ENCODE measurements around the gene PEX11A. TPM values are rescaled to one million over a fixed set of nuclear protein-coding genes. Genes with fewer than 3 reads are reported as not detected.

PEX11A gene
- total RNA-seq, 1 experiment from 2014 or later, result 3.0 TPM

GRCh38 chr15:89654301-89654761, 36.2 kb downstream of the PEX11A start:
- Mint-ChIP-seq H3K36me3 (peaks cover 7% of the 10 kb centered on the region; the same call in 1 of the 2 replicates), H3K9me3 (no peaks in the 10 kb centered on the region), H3K4me1 (peaks cover 10% of the 10 kb centered on the region), H3K4me3 (peak overlapping the region; percentile 84), H3K27me3 (ENCODE audit: low read depth) (peaks cover 19% of the 10 kb centered on the region), H3K27ac (0 out of 2 replicates have a peak overlapping the region, but pooled peaks have one; percentile 33)
- DNase-seq (ENCODE audit: low spot score) (no peak), ATAC-seq (no peak)
- no peak for TF ChIP-seq ETV6 (CRISPR knock-in tag; IDR thresholded peaks at IDR 0.05)
- no peak for TF ChIP-seq CDX4 (CRISPR knock-in tag; IDR thresholded peaks at IDR 0.05; ENCODE audit: borderline replicate concordance)
- TF ChIP-seq IRF2 (CRISPR knock-in tag; IDR thresholded peaks at IDR 0.05; ENCODE audit: borderline replicate concordance, low read depth), result no peak
- POLR2A ChIA-PET, result no interaction called here
- CTCF ChIA-PET, result interaction anchor here (0.6 to 1.1 kb wide), 2 partner anchors 25 to 86 kb away, joined by 3 read pairs; no protein-coding TSS in a partner anchor

GRCh38 chr15:89653578-89653977, 37.0 kb downstream of the PEX11A start:
- Mint-ChIP-seq H3K27me3 (ENCODE audit: low read depth) (peaks cover 14% of the 10 kb centered on the region), H3K4me3 (no peak overlapping the region; the same call in 1 of the 2 replicates), H3K27ac (no peak overlapping the region), H3K9me3 (no peaks in the 10 kb centered on the region), H3K4me1 (peaks cover 10% of the 10 kb centered on the region), H3K36me3 (peaks cover 7% of the 10 kb centered on the region; the same call in 1 of the 2 replicates)
- ATAC-seq, result no peak
- no peak for DNase-seq (ENCODE audit: low spot score)
- ChIA-PET CTCF (interaction anchor here (1.1 kb wide), 1 partner anchor 86 kb away, joined by 3 read pairs; no protein-coding TSS in a partner anchor), POLR2A (no interaction called here)
- TF ChIP-seq AFF4 (CRISPR knock-in tag; IDR thresholded peaks at IDR 0.05; ENCODE audit: borderline replicate concordance) (no peak), ZSCAN18 (CRISPR knock-in tag; IDR thresholded peaks at IDR 0.05) (no peak), SOX15 (CRISPR knock-in tag; IDR thresholded peaks at IDR 0.05) (no peak), E2F5 (CRISPR knock-in tag; IDR thresholded peaks at IDR 0.05) (no peak), CREB1 (CRISPR knock-in tag; IDR thresholded peaks at IDR 0.05) (no peak), JAZF1 (CRISPR knock-in tag; IDR thresholded peaks at IDR 0.05) (no peak), ZNF512 (CRISPR knock-in tag; IDR thresholded peaks at IDR 0.05; ENCODE audit: borderline replicate concordance) (no peak), CBFB (CRISPR knock-in tag; IDR thresholded peaks at IDR 0.05; ENCODE audit: low read depth) (no peak), ELF4 (CRISPR knock-in tag; IDR thresholded peaks at IDR 0.05; ENCODE audit: low read depth) (no peak), MXD4 (CRISPR knock-in tag; IDR thresholded peaks at IDR 0.05; ENCODE audit: borderline replicate concordance) (no peak)

- Mint-ChIP-seq H3K27ac (no peak overlapping the region), H3K36me3 (peaks cover 7% of the 10 kb centered on the region; the same call in 1 of the 2 replicates), H3K9me3 (no peaks in the 10 kb centered on the region), H3K27me3 (ENCODE audit: low read depth) (peaks cover 10% of the 10 kb centered on the region), H3K4me3 (no peak overlapping the region), H3K4me1 (peaks cover 12% of the 10 kb centered on the region)
- no peak for DNase-seq (ENCODE audit: low spot score)
- ATAC-seq, result no peak
- ChIA-PET CTCF (interaction anchor here (1.6 kb wide), 1 partner anchor 20 kb away, joined by 7 read pairs; no protein-coding TSS in a partner anchor), POLR2A (no interaction called here)
- TF ChIP-seq ETV6 (CRISPR knock-in tag; IDR thresholded peaks at IDR 0.05), result no peak
- TF ChIP-seq USF1 (CRISPR knock-in tag; IDR thresholded peaks at IDR 0.05), result no peak
- no peak for TF ChIP-seq ESRRA (CRISPR knock-in tag; IDR thresholded peaks at IDR 0.05; ENCODE audit: borderline replicate concordance)
- TF ChIP-seq RELA (CRISPR knock-in tag; IDR thresholded peaks at IDR 0.05; ENCODE audit: borderline replicate concordance), result no peak
- no peak for TF ChIP-seq MYBL2 (CRISPR knock-in tag; IDR thresholded peaks at IDR 0.05)
- no peak for TF ChIP-seq ZNF219 (CRISPR knock-in tag; IDR thresholded peaks at IDR 0.05; ENCODE audit: borderline replicate concordance)
- TF ChIP-seq IRF2 (CRISPR knock-in tag; IDR thresholded peaks at IDR 0.05; ENCODE audit: borderline replicate concordance, low read depth), result no peak
- TF ChIP-seq ZNF423 (CRISPR knock-in tag; IDR thresholded peaks at IDR 0.05), result no peak
- no peak for TF ChIP-seq MXD4 (CRISPR knock-in tag; IDR thresholded peaks at IDR 0.05; ENCODE audit: borderline replicate concordance)
- TF ChIP-seq GABPB1 (CRISPR knock-in tag; IDR thresholded peaks at IDR 0.05), result no peak
- TF ChIP-seq TCF7 (CRISPR knock-in tag; IDR thresholded peaks at IDR 0.05; ENCODE audit: low read depth), result no peak
- no peak for TF ChIP-seq HMGA2 (CRISPR knock-in tag; IDR thresholded peaks at IDR 0.05)
Observed at GRCh38 chr15:89652666-89653065, 37.9 kb downstream of the PEX11A start.
